GM10847 (cell line): ENCODE measurements around the gene PAM.

ENCODE experiments used
- POLR2A ChIP-seq: IDR thresholded peaks from 2 replicates; pipeline ENCODE4 v1.6.1; 2011; ENCODE audit not compliant: insufficient read length; ENCODE audit errors: extremely low read depth

PAM gene

GRCh38 chr5:102790748-102791147 lies 35.6 kb downstream of the PAM start:
- no peak for TF ChIP-seq POLR2A

- no peak for TF ChIP-seq POLR2A
These were observed 37.6 kb downstream of the PAM start for GRCh38 chr5:102792705-102793104.

- TF ChIP-seq POLR2A: no peak
These were observed 38.9 kb downstream of the PAM start for GRCh38 chr5:102794047-102794446.

GRCh38 chr5:102794677-102795331 lies 39.7 kb downstream of the PAM start:
- TF ChIP-seq POLR2A: no peak

- TF ChIP-seq POLR2A: no peak
These were observed 40.4 kb downstream of the PAM start for GRCh38 chr5:102795526-102795925.

GRCh38 chr5:102796009-102796408 lies 40.9 kb downstream of the PAM start:
- no peak for TF ChIP-seq POLR2A

- no peak for TF ChIP-seq POLR2A
These were observed 41.4 kb downstream of the PAM start for GRCh38 chr5:102796498-102796897.

GRCh38 chr5:102797322-102797884 lies 42.3 kb downstream of the PAM start:
- no peak for TF ChIP-seq POLR2A

GRCh38 chr5:102798104-102798785 lies 43.1 kb downstream of the PAM start:
- TF ChIP-seq POLR2A: no peak

GRCh38 chr5:102799017-102799416 lies 43.9 kb downstream of the PAM start:
- no peak for TF ChIP-seq POLR2A

- no peak for TF ChIP-seq POLR2A
These were observed 45.3 kb downstream of the PAM start for GRCh38 chr5:102800427-102800826.

- no peak for TF ChIP-seq POLR2A
These were observed 46.3 kb downstream of the PAM start for GRCh38 chr5:102801371-102801770.

GRCh38 chr5:102802708-102803458 lies 47.8 kb downstream of the PAM start:
- no peak for TF ChIP-seq POLR2A

GRCh38 chr5:102807878-102808502 lies 52.9 kb downstream of the PAM start:
- no peak for TF ChIP-seq POLR2A

GRCh38 chr5:102809033-102809432 lies 53.9 kb downstream of the PAM start:
- no peak for TF ChIP-seq POLR2A

- no peak for TF ChIP-seq POLR2A
These were observed 56.9 kb downstream of the PAM start for GRCh38 chr5:102811972-102812371.

- no peak for TF ChIP-seq POLR2A
These were observed 58.6 kb downstream of the PAM start for GRCh38 chr5:102813740-102814139.
